SHP77 treated with DMSO at 0.1 percent for 48 hours (cell line): Measurements from ENCODE around the gene SLC25A51.
"Not testable (repeated sequence)": the region's sequence is repeated elsewhere in the genome, so short reads cannot be mapped to it uniquely, and the experiment has no call there.

ENCODE experiments used
- DNase-seq: peaks from one replicate; lab custom pipeline; 2025; lab: John Stamatoyannopoulos, UW

SLC25A51 gene

GRCh38 chr9:37919246-37919955 is 15.5 kb upstream of the SLC25A51 start:
- DNase-seq, result no peak

DNA sequence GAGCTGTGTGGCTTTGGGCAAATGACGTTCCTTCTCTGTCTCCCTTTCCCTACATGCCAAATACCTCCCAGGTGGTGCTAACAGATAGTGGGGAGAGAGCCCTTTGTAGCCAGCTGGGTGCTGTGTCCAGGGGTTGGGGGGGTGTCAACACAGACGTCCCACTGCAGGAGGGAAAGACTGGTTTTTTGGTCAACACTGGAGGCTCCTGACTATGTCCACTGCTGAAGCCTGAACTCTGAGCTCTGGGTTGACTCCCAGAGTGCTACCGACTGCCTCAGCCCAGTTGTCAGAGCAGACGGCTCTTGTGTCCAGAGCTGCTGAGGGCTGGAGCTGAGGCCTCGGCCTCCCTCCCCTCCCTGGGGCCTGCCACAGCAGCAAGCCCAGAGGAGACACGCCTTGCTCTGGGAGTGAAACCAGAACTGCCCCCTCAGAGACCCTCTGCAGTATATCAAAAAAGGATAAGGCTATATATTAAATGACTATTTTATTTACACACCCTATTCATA is 14.8 kb upstream of the SLC25A51 start:
- no peak for DNase-seq

GRCh38 chr9:37917801-37918664 is 14.1 kb upstream of the SLC25A51 start:
- DNase-seq, result no peak

- DNase-seq, result no peak
Measured at GRCh38 chr9:37917313-37917731, 13.4 kb upstream of the SLC25A51 start.

DNA sequence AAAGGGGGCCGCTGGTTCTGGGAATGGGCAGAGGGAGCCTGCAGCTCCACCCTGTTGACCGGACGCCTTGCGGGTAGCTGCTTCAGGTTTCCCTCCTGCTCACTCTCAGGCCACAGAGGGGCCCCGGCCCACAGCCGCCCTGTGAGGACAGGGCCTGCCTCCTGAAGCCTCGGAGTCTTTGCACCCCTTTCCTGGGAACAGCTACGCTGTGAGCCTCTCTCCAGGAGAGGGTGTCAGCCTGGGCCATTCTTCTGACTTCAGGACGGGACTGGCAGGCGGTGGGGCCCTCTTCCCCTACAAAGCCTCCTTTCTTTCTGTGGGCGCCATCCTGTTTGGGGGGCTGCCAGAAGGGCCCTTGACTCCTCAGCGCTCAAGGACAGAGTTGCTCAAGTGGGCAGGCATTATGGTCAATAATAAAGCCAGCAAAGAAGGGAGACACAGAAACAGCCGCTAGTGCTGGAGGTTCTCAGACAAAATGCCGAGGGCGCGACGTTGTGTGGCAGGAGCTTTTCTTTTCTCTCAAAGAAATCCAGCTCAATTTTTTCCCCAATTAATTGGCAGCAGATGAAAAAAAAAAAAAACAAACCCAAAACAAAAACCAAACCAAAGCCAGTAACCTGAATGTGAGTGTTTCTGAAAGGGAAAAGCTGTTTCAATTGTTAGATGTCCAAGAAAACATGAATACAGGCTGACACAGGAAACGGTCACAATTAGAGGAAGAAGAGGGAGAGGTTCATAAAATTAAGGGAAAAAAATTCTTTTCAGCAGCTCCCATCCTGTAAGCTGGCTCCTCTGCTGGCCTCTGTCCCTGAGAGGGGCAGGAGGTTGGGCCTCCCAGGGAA is 12.8 kb upstream of the SLC25A51 start:
- DNase-seq, result no peak

DNA sequence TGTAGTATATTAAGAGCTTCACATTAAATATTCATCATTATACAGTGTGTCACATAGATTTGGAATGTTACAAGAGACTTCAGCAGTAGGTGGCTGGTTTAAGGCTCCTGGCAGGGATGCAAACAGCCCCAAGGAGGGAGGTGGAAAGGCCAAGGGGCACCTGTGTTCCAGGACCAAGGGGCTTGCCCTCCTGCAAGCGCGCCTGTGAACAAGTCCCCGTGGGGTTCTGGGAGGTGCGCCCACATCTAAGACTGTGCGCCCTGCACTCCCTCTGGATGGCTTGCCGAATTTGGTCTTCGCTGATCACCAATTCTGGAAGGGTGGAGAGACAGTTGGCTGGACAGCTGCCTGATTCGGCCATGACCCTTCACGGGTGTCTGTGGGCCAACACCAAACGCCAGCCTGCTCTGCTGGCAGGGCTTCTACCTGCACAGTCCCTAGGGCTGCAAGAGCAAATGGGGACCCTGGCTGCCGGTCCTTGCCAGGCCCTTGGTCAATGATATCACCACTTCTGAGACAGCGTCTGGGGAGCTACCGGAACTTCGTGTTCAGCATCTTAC is 12.1 kb upstream of the SLC25A51 start:
- DNase-seq, result no peak

GRCh38 chr9:37914701-37915358 is 10.9 kb upstream of the SLC25A51 start:
- DNase-seq, result no peak

DNA sequence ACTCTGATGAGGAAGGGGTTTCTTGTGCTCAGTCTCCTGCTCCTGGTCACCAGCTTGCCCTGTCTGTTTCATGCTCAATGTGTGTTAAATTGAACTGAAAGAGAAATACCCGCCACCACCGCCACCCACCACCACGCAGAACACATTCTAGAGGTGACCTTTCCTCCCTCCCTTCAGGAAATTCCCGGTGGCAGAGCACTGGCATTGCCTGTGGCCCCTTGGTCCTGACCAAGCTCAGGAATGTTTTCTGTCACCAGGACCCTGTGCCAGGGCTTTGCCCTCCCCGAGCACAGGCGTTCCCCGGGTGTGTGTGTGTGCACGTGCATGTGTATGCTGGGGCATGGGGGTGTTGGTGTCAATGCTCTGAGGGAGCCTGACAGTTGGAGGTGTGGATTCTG is 10.2 kb upstream of the SLC25A51 start:
- DNase-seq, result no peak

GRCh38 chr9:37913480-37914153 is 9.7 kb upstream of the SLC25A51 start:
- no peak for DNase-seq

DNA sequence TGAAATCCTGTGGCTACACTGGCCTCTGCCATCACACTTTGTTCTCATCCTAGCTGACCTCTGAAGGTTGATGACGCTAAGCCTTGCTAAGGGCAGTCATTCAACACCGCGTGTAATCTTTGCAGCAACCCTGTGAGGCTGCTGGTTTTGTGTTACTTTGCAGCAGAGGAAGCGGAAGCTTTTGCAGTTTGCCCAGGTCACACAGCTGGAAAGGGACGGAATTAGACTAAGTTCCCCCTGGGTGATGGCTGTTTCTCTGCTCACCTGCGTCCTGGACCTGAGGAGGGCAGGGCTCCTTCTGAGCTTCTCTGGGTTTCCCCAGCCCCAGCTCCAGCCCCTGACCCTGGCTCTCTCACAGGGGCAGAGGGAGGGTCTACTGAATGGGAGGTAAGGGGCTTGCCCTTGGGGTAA is 7.3 kb upstream of the SLC25A51 start:
- DNase-seq, result no peak

DNA sequence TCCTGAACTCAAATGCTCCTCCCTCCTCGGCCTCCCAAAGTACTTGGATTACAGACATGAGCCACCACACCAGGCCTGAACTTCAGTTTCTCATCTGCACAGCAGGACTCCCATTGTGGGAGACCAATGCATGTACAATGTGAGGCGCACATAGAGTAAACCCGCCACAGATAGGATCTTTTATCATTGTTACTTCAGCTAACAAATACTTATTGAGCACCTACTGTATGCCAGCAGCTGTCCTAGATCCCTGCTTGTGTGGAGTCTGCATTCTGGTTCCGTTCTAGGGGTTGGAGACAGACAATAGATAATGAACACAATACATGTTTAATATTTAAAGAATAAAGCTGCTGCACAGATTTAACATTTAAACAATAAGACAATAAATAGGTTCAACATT is 6.3 kb upstream of the SLC25A51 start:
- no peak for DNase-seq

- DNase-seq, result not testable (repeated sequence)
Measured at GRCh38 chr9:37909836-37910235, 5.9 kb upstream of the SLC25A51 start.

DNA sequence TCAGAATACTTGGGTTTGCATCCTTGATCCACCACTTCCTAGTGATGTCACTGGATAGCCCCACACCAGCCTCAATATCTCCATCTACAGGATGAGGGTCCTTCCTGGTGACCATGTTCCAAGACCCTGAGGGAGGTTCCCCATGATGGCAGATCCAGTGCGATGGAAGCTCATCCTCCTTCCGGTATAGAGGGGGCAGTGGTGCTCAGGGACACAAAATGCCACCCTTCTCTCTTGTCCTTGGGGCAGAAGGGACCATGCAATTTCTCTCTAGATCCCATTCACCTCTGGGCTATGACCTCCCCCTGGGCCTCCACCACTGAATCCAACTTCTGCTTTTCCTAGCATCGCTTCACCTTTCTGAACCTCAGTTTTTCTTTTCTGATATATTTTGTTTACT is 5.4 kb upstream of the SLC25A51 start:
- no peak for DNase-seq

GRCh38 chr9:37908698-37909186 is 4.8 kb upstream of the SLC25A51 start:
- DNase-seq, result no peak

DNA sequence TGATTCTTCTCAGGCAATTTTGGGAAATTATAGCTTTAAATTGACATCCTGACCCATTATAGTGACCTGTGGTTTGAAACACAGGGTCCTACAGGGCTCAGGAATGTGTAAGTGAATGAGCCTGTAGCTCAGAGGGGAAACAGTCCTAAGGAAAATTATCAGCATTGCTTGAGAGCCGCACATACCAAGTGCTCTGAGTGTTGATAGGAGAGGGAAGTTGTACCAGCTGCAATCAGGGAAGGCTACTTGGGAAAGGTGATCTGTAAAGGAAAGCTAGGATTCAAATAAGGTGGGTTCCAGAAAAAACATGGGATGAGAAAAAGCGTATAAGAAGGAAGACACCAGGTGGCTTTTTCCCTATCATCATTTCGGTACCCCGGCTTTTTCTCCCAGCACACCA is 4.4 kb upstream of the SLC25A51 start:
- no peak for DNase-seq

- DNase-seq, result no peak
Measured at GRCh38 chr9:37906312-37907239, 2.6 kb upstream of the SLC25A51 start.

DNA sequence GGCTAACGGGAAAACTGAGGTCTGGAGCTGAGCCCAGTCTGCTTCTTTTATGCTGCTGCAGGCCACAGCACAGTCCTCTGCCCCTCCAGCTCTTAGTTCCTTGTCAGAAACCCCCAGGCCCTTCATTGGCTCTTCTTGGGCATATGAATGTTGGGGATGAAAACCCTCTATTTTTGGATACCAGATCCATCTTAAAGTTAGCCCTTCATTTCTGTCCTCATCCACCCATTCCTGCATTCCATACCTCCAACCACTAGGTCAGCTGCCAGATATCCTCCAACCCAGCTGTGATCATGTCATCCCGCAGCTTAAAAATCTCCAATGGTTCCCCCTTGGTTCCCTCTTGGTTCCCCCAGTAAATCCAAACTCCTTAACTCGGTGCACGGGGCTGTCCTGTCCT is 1.8 kb upstream of the SLC25A51 start:
- DNase-seq, result no peak

DNA sequence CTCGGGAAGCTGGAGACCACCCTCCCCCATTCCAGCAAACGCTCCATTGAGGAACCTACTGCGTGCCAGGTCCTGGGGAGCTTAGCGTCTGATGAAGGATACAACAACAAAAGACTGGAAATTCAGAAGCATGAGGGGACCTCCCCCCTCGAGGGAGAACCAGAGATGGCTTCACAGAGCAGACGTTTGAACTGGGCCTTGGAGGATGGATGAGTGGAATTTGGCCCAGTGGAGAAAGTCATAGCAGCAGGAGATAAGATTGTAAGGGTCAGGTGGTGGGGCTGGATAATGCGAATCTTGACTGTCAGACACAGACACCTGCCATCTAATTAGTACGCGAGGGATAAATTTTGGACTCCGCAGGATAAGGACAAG is 1.2 kb upstream of the SLC25A51 start:
- no peak for DNase-seq

- DNase-seq, result no peak
Measured at GRCh38 chr9:37904445-37905130, 661 bp upstream of the SLC25A51 start.
